HG03520 (cell line): Measurements from ENCODE around the gene AXIN1.
"Not testable (repeated sequence)": the region's sequence is repeated elsewhere in the genome, so short reads cannot be mapped to it uniquely, and the experiment has no call there.

ENCODE experiments used
- ATAC-seq: cut with Tn5 transposase; IDR thresholded peaks from one replicate; pipeline ENCODE4 v1.9.1; 2021; ENCODE audit warnings: mild to moderate bottlenecking, moderate library complexity; ENCODE audit not compliant: unreplicated experiment

Gene AXIN1

GRCh38 chr16:334164-334832 is 18.2 kb downstream of the AXIN1 start:
- not testable (repeated sequence) for ATAC-seq

- no peak for ATAC-seq
Measured at GRCh38 chr16:333406-334094, 19.0 kb downstream of the AXIN1 start.

GRCh38 chr16:331181-331814 is 21.2 kb downstream of the AXIN1 start:
- ATAC-seq = not testable (repeated sequence)

GRCh38 chr16:330741-331140 is 21.8 kb downstream of the AXIN1 start:
- ATAC-seq = no peak

- ATAC-seq = no peak
Measured at GRCh38 chr16:325375-326145, 27.0 kb downstream of the AXIN1 start.

GRCh38 chr16:324451-325334 is 27.8 kb downstream of the AXIN1 start:
- ATAC-seq = no peak

- no peak for ATAC-seq
Measured at GRCh38 chr16:324201-324450, 28.4 kb downstream of the AXIN1 start.

GRCh38 chr16:322476-323143 is 29.9 kb downstream of the AXIN1 start:
- no peak for ATAC-seq

GRCh38 chr16:321532-321931 is 31.0 kb downstream of the AXIN1 start:
- ATAC-seq = no peak

- ATAC-seq = no peak
Measured at GRCh38 chr16:320206-320605, 32.3 kb downstream of the AXIN1 start.

GRCh38 chr16:318628-319027 is 33.9 kb downstream of the AXIN1 start:
- ATAC-seq = no peak

- ATAC-seq = no peak
Measured at GRCh38 chr16:317583-317982, 34.9 kb downstream of the AXIN1 start.

GRCh38 chr16:316741-317464 is 35.6 kb downstream of the AXIN1 start:
- no peak for ATAC-seq

- no peak for ATAC-seq
Measured at GRCh38 chr16:314795-315299, 37.7 kb downstream of the AXIN1 start.

- ATAC-seq = no peak
Measured at GRCh38 chr16:314351-314750, 38.2 kb downstream of the AXIN1 start.

- no peak for ATAC-seq
Measured at GRCh38 chr16:311725-312124, 40.8 kb downstream of the AXIN1 start.

GRCh38 chr16:309476-309875 is 43.0 kb downstream of the AXIN1 start:
- ATAC-seq = no peak

GRCh38 chr16:307691-308312 is 44.7 kb downstream of the AXIN1 start:
- ATAC-seq = no peak

GRCh38 chr16:306911-307370 is 45.6 kb downstream of the AXIN1 start:
- no peak for ATAC-seq
